ENCODE data around the gene ATG2B. TPM values are rescaled to one million over a fixed set of nuclear protein-coding genes. Genes with fewer than 3 reads are reported as not detected.
A peak's percentile ranks its signal among the peaks of the same experiment; 100 is the strongest.

ATG2B gene
- polyA plus RNA-seq, 3 donors, result 0.94 to 6.7 (median 1.3) TPM

- H3K4me1 Mint-ChIP-seq, result peaks cover 17% of the 10 kb centered on the region
- WGBS (ENCODE audit: insufficient coverage), result 93% methylated on average over 18 of the region's 19 CpGs
- H3K36me3 ChIP-seq (replicated peaks in 1 of 2; ENCODE audit: control insufficient read depth in 1 of 2, insufficient read depth in 2 of 2, low read length in 2 of 2), result no peaks in the 10 kb centered on the region
- intact Hi-C loops (cut with micrococcal nuclease), result no loop called here
- no peak overlapping the region for H3K4me3 ChIP-seq (replicated peaks in 1 of 3; ENCODE audit: low read depth in 2 of 3, low read length in 3 of 3)
- H3K27ac Mint-ChIP-seq, result no peak overlapping the region
- TF ChIP-seq CTCF (IDR thresholded peaks at IDR 0.05), result no peak
- H3K79me2 ChIP-seq (ENCODE audit: insufficient read depth, low read length), result no peaks in the 10 kb centered on the region
- H3K9me3 ChIP-seq (replicated peaks in 1 of 2; ENCODE audit: control insufficient read depth in 1 of 2, insufficient read depth in 1 of 2, low read length in 2 of 2), result no peaks in the 10 kb centered on the region
- H3K36me3 Mint-ChIP-seq, result no peaks in the 10 kb centered on the region
- no peaks in the 10 kb centered on the region for H4K20me1 ChIP-seq (ENCODE audit: insufficient read depth, low read length)
- no peak overlapping the region for H3K4me2 ChIP-seq (replicated peaks; ENCODE audit: extremely low read depth, low read length, poor library complexity, severe bottlenecking)
- peaks cover 1 to 15% (median 10%) of the 10 kb centered on the region in 3 donors for H3K27me3 Mint-ChIP-seq (ENCODE audit: low read depth in 3 of 3)
- no peaks in the 10 kb centered on the region for H3K27me3 ChIP-seq (ENCODE audit: control insufficient read depth in 2 of 2, insufficient read depth in 2 of 2, low read length in 2 of 2)
- no peak for DNase-seq
- H3K4me1 ChIP-seq (ENCODE audit: control insufficient read depth in 1 of 2, insufficient read depth in 2 of 2, low read length in 2 of 2), result peaks cover 15 to 19% of the 10 kb centered on the region in 2 donors
- peaks cover 0 to 2% (median 0%) of the 10 kb centered on the region in 7 donors for H3K9me3 Mint-ChIP-seq
- no peak overlapping the region for H3K4me3 Mint-ChIP-seq
- no peak overlapping the region for H3K9ac ChIP-seq (ENCODE audit: insufficient read depth, low read length, poor library complexity, severe bottlenecking)
- no peak overlapping the region for H3K27ac ChIP-seq (ENCODE audit: low read depth in 1 of 2, low read length in 2 of 2)
- H2AFZ ChIP-seq (ENCODE audit: insufficient read depth, low read depth, low read length, poor library complexity, severe bottlenecking), result no peak overlapping the region
Observed at GRCh38 chr14:96252323-96252998, 110.7 kb downstream of the ATG2B start.

- peaks cover 0 to 2% (median 0%) of the 10 kb centered on the region in 7 donors for H3K9me3 Mint-ChIP-seq
- Histone ChIP-seq H3K79me2 (ENCODE audit: insufficient read depth, low read length) (no peaks in the 10 kb centered on the region), H3K9ac (ENCODE audit: insufficient read depth, low read length, poor library complexity, severe bottlenecking) (no peak overlapping the region), H3K4me2 (replicated peaks; ENCODE audit: extremely low read depth, low read length, poor library complexity, severe bottlenecking) (no peak overlapping the region), H3K4me1 (ENCODE audit: control insufficient read depth in 1 of 2, insufficient read depth in 2 of 2, low read length in 2 of 2) (peaks cover 15 to 19% of the 10 kb centered on the region in 2 donors), H4K20me1 (ENCODE audit: insufficient read depth, low read length) (no peaks in the 10 kb centered on the region), H3K27me3 (ENCODE audit: control insufficient read depth in 2 of 2, insufficient read depth in 2 of 2, low read length in 2 of 2) (no peaks in the 10 kb centered on the region), H3K27ac (ENCODE audit: low read depth in 1 of 2, low read length in 2 of 2) (no peak overlapping the region), H3K4me3 (replicated peaks in 1 of 3; ENCODE audit: low read depth in 2 of 3, low read length in 3 of 3) (no peak overlapping the region), H3K9me3 (replicated peaks in 1 of 2; ENCODE audit: control insufficient read depth in 1 of 2, insufficient read depth in 1 of 2, low read length in 2 of 2) (no peaks in the 10 kb centered on the region), H3K36me3 (replicated peaks in 1 of 2; ENCODE audit: control insufficient read depth in 1 of 2, insufficient read depth in 2 of 2, low read length in 2 of 2) (no peaks in the 10 kb centered on the region), H2AFZ (ENCODE audit: insufficient read depth, low read depth, low read length, poor library complexity, severe bottlenecking) (no peak overlapping the region)
- peaks cover 17% of the 10 kb centered on the region for H3K4me1 Mint-ChIP-seq
- peaks cover 0 to 12% (median 7%) of the 10 kb centered on the region in 3 donors for H3K27me3 Mint-ChIP-seq (ENCODE audit: low read depth in 3 of 3)
- no peak overlapping the region for H3K4me3 Mint-ChIP-seq
- no peaks in the 10 kb centered on the region for H3K36me3 Mint-ChIP-seq
- intact Hi-C loops (cut with micrococcal nuclease), result no loop called here
- 96% methylated on average over 2 of the region's 4 CpGs for WGBS (ENCODE audit: insufficient coverage)
- H3K27ac Mint-ChIP-seq, result peak overlapping the region in 1 of 7 donors; percentile 43
- no peak for TF ChIP-seq CTCF (IDR thresholded peaks at IDR 0.05)
- no peak for DNase-seq
Observed at GRCh38 chr14:96251656-96252155, 111.4 kb downstream of the ATG2B start.
